ENCODE results near the gene CACNA1I.

DNA sequence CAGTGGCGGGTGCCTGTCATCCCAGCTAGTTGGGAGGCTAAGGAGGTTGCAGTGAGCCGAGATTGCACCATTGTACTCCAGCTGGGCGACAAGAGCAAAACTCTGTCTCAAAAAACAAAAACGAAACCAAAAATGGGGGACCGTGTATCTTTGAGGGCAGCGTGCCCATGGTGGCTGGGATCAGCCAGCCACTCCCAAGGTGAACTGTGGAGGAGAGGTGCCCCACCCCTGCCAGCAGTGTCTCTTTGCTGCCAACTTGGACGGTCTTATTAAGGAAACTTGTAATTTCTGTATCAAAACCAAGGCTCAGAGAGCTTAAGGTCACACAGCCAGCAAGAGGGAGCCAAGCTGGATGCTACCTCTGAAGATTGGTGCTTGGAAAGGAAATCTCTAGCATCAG lies 147.7 kb downstream of the CACNA1I start:
- TF ChIP-seq, protein P1, sequence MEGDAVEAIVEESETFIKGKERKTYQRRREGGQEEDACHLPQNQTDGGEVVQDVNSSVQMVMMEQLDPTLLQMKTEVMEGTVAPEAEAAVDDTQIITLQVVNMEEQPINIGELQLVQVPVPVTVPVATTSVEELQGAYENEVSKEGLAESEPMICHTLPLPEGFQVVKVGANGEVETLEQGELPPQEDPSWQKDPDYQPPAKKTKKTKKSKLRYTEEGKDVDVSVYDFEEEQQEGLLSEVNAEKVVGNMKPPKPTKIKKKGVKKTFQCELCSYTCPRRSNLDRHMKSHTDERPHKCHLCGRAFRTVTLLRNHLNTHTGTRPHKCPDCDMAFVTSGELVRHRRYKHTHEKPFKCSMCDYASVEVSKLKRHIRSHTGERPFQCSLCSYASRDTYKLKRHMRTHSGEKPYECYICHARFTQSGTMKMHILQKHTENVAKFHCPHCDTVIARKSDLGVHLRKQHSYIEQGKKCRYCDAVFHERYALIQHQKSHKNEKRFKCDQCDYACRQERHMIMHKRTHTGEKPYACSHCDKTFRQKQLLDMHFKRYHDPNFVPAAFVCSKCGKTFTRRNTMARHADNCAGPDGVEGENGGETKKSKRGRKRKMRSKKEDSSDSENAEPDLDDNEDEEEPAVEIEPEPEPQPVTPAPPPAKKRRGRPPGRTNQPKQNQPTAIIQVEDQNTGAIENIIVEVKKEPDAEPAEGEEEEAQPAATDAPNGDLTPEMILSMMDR (conservative IDR thresholded peaks at IDR 0.05; ENCODE audit: low read depth in 2 of 2): no peak
- TF ChIP-seq ZNF331 (CRISPR knock-in tag; IDR thresholded peaks at IDR 0.05; ENCODE audit: low read depth) (no peak), ZNF114 (CRISPR knock-in tag; IDR thresholded peaks at IDR 0.05) (no peak), EZH2phosphoT487 (IDR thresholded peaks at IDR 0.05; ENCODE audit: unreplicated experiment) (no peak), POLR2AphosphoS5 (IDR thresholded peaks at IDR 0.05; ENCODE audit: low read depth) (no peak), JUNB (IDR thresholded peaks at IDR 0.05; ENCODE audit: unreplicated experiment) (no peak), EZH2 (IDR thresholded peaks at IDR 0.05; ENCODE audit: low read depth, unreplicated experiment) (no peak), CREB1 (CRISPR knock-in tag; IDR thresholded peaks at IDR 0.05; ENCODE audit: low read depth) (no peak), STAT1 (IDR thresholded peaks at IDR 0.05; ENCODE audit: unreplicated experiment) (no peak)
- TF ChIP-seq, protein P2, sequence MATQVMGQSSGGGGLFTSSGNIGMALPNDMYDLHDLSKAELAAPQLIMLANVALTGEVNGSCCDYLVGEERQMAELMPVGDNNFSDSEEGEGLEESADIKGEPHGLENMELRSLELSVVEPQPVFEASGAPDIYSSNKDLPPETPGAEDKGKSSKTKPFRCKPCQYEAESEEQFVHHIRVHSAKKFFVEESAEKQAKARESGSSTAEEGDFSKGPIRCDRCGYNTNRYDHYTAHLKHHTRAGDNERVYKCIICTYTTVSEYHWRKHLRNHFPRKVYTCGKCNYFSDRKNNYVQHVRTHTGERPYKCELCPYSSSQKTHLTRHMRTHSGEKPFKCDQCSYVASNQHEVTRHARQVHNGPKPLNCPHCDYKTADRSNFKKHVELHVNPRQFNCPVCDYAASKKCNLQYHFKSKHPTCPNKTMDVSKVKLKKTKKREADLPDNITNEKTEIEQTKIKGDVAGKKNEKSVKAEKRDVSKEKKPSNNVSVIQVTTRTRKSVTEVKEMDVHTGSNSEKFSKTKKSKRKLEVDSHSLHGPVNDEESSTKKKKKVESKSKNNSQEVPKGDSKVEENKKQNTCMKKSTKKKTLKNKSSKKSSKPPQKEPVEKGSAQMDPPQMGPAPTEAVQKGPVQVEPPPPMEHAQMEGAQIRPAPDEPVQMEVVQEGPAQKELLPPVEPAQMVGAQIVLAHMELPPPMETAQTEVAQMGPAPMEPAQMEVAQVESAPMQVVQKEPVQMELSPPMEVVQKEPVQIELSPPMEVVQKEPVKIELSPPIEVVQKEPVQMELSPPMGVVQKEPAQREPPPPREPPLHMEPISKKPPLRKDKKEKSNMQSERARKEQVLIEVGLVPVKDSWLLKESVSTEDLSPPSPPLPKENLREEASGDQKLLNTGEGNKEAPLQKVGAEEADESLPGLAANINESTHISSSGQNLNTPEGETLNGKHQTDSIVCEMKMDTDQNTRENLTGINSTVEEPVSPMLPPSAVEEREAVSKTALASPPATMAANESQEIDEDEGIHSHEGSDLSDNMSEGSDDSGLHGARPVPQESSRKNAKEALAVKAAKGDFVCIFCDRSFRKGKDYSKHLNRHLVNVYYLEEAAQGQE (IDR thresholded peaks at IDR 0.05; ENCODE audit: unreplicated experiment): no peak
- TF ChIP-seq, protein P3, sequence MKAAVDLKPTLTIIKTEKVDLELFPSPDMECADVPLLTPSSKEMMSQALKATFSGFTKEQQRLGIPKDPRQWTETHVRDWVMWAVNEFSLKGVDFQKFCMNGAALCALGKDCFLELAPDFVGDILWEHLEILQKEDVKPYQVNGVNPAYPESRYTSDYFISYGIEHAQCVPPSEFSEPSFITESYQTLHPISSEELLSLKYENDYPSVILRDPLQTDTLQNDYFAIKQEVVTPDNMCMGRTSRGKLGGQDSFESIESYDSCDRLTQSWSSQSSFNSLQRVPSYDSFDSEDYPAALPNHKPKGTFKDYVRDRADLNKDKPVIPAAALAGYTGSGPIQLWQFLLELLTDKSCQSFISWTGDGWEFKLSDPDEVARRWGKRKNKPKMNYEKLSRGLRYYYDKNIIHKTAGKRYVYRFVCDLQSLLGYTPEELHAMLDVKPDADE (IDR thresholded peaks at IDR 0.05): no peak

Measured in GM23338 (cell line).